KOPT-K1 (cell line): ENCODE results near the gene CACNA1A.

ENCODE experiments used
- H3K27ac ChIP-seq: fragments of 200-600 bp; sonication (generic); 2 replicates; pipeline ENCODE4 v1.5.1; 2016; ENCODE audit warnings: antibody characterized with exemption, mild to moderate bottlenecking, low read depth, low read length; ENCODE audit not compliant: poor library complexity, severe bottlenecking
- H3K36me3 ChIP-seq: fragments of 200-600 bp; sonication (generic); 2 replicates; pipeline ENCODE4 v1.5.1; 2017; ENCODE audit warnings: antibody characterized with exemption, mild to moderate bottlenecking, low read length, moderate library complexity; ENCODE audit not compliant: insufficient read depth
- H3K9me3 ChIP-seq: fragments of 200-600 bp; sonication (generic); 2 replicates; pipeline ENCODE4 v1.5.1; 2017; ENCODE audit warnings: antibody characterized with exemption, low read length, mild to moderate bottlenecking; ENCODE audit not compliant: insufficient read depth, poor library complexity, severe bottlenecking

Gene CACNA1A

DNA sequence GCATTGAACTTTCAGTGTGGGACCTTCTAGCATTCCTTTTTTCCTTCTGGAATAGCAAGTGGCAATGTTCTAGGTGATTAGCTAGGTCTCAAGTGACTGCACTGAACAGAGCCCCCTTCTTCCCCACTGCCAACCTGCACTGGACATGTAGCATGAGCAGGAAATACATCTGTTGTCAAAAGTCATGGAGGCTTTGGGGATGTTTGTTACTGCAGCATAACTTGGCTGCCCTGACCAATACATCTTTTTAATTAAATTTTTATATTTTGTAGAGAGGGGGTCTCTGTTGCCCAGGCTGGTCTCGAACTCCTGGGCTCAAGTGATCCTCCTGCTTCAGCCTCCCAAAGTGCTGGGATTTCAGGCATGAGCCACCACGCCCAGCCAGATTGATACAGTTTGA, 163.6 kb downstream of the CACNA1A start:
- H3K27ac ChIP-seq = no peak overlapping the region
- H3K9me3 ChIP-seq = peaks cover 7% of the 10 kb centered on the region
- H3K36me3 ChIP-seq = no peaks in the 10 kb centered on the region

- Histone ChIP-seq H3K36me3 (no peaks in the 10 kb centered on the region), H3K27ac (no peak overlapping the region), H3K9me3 (peaks cover 7% of the 10 kb centered on the region)
Observed at GRCh38 chr19:13339869-13340268, 166.4 kb downstream of the CACNA1A start.

GRCh38 chr19:13337181-13337580, 169.1 kb downstream of the CACNA1A start:
- no peaks in the 10 kb centered on the region for H3K36me3 ChIP-seq
- no peak overlapping the region for H3K27ac ChIP-seq
- peaks cover under 1% of the 10 kb centered on the region for H3K9me3 ChIP-seq

- H3K9me3 ChIP-seq = no peaks in the 10 kb centered on the region
- no peak overlapping the region for H3K27ac ChIP-seq
- no peaks in the 10 kb centered on the region for H3K36me3 ChIP-seq
Observed at GRCh38 chr19:13334801-13335481, 171.3 kb downstream of the CACNA1A start.

GRCh38 chr19:13330285-13330684, 176.0 kb downstream of the CACNA1A start:
- Histone ChIP-seq H3K36me3 (no peaks in the 10 kb centered on the region), H3K27ac (no peak overlapping the region), H3K9me3 (no peaks in the 10 kb centered on the region)

GRCh38 chr19:13329766-13330165, 176.5 kb downstream of the CACNA1A start:
- Histone ChIP-seq H3K36me3 (no peaks in the 10 kb centered on the region), H3K27ac (no peak overlapping the region), H3K9me3 (no peaks in the 10 kb centered on the region)

GRCh38 chr19:13328241-13328640, 178.0 kb downstream of the CACNA1A start:
- Histone ChIP-seq H3K27ac (no peak overlapping the region), H3K36me3 (no peaks in the 10 kb centered on the region), H3K9me3 (no peaks in the 10 kb centered on the region)

DNA sequence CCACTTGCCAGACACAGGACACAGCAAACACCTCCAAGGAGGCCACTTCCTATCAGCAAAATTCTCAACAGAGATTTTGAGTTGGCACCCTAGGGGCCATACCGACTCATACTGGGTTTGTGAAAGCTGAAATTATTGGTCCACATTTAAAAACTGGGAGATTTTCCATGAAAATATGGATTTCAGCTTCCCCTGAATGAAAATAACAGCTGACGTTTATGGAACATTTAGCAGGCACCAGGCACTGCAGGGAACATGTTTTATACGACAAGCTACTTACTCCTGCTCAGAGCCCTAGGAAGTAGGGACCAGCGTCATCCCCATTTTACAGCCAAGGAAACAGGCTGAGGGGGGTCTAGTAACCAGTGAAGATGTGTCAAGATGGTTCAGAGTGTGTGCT, 186.8 kb downstream of the CACNA1A start:
- no peak overlapping the region for H3K27ac ChIP-seq
- H3K36me3 ChIP-seq = no peaks in the 10 kb centered on the region
- H3K9me3 ChIP-seq = peaks cover 13% of the 10 kb centered on the region

GRCh38 chr19:13318190-13318589, 188.1 kb downstream of the CACNA1A start:
- no peaks in the 10 kb centered on the region for H3K36me3 ChIP-seq
- H3K9me3 ChIP-seq = peaks cover 13% of the 10 kb centered on the region

GRCh38 chr19:13315495-13315894, 190.8 kb downstream of the CACNA1A start:
- H3K9me3 ChIP-seq = peaks cover 7% of the 10 kb centered on the region
- no peaks in the 10 kb centered on the region for H3K36me3 ChIP-seq
- no peak overlapping the region for H3K27ac ChIP-seq

More at GRCh38 chr19:13318190-13318589, 188.1 kb downstream of the CACNA1A start:
- no peak overlapping the region for H3K27ac ChIP-seq

- H3K27ac ChIP-seq = no peak overlapping the region
- H3K36me3 ChIP-seq = no peaks in the 10 kb centered on the region
- peaks cover 7% of the 10 kb centered on the region for H3K9me3 ChIP-seq
Observed at GRCh38 chr19:13314761-13315160, 191.5 kb downstream of the CACNA1A start.

DNA sequence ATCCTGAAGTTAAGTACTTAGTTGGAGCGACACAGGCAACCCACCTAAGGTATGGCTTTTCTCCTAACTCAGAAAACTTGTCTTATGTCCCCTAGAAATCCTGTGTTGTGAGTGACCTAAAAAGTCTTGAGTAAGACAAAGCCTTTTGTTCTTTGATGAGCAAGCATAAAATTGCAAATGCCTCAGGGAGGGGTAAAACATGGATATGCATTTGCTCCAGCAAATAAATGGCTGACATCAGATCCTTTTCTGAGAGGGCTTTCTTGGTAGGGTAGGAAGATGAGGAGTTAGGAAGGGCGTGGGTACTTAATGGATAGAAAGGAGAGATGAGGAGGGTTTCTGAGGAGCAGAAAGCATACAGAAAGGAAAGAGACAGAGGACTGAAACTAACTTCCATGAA, 192.4 kb downstream of the CACNA1A start:
- no peak overlapping the region for H3K27ac ChIP-seq
- H3K9me3 ChIP-seq = peaks cover 7% of the 10 kb centered on the region

DNA sequence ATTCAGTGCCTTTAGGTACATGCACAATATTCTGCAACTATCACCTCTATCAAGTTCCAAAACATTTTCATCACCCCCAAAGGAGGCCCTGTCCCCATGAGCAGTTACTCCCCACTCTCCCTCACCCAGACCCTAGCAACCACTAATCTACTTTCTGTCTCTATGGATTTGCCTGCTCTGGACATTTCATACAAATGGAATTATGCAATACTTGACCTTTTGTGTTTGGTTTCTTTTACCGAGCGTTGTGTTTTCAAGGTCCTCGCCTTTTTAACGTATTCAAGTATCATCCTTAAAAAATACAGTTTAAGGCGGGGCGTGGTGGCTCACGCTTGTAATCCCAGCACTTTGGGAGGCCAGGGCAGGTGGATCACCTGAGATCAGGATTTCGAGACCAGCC, 196.4 kb downstream of the CACNA1A start:
- Histone ChIP-seq H3K27ac (no peak overlapping the region), H3K36me3 (no peaks in the 10 kb centered on the region), H3K9me3 (peaks cover 2% of the 10 kb centered on the region)

More for the DNA sequence above, 192.4 kb downstream of the CACNA1A start:
- no peaks in the 10 kb centered on the region for H3K36me3 ChIP-seq

DNA sequence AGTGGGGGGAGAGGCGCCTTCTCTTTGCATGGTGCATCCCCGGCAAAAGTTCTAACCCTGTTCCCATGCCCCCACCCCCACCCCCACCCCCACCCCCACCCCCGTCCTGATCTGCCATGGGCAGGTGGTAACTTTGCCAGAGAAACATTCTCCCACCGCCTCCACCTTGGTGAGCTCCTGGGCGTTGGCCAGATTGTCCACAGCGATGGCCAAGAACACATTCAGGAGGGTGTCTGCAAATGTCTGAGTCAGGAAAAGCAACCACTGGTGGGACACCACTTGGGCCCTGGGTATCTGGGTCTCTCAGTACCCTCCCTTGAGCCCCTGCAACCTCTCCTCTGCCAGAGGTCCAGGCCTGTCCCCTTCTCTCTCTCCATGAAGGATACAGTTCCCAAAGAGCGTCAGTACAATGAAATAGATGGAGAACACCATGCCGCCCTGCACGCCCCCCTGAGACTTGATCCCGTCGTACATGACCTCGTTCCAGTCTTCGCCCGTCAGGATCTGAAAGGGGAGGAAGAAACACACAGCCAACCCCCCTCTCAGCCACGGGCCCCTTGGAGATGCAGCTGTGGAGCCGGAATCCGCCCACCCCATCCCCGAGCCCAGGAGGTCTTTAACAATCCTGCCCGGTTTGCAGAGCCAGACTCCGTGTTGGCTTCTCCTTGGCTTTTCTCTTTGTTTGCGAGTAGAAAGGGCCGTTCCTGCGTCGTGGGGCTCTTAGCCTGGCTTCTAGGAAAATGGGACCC, 202.7 kb downstream of the CACNA1A start:
- Histone ChIP-seq H3K27ac (no peak overlapping the region), H3K9me3 (peaks cover 6% of the 10 kb centered on the region), H3K36me3 (no peaks in the 10 kb centered on the region)

- Histone ChIP-seq H3K27ac (no peak overlapping the region), H3K9me3 (peaks cover 6% of the 10 kb centered on the region), H3K36me3 (no peaks in the 10 kb centered on the region)
Observed at GRCh38 chr19:13302526-13303270, 203.6 kb downstream of the CACNA1A start.
